ENCODE measurements around the gene TSC2. TPM values are rescaled to one million over a fixed set of nuclear protein-coding genes. Genes with fewer than 3 reads are reported as not detected.
"Not testable (repeated sequence)": the region's sequence is repeated elsewhere in the genome, so short reads cannot be mapped to it uniquely, and the experiment has no call there.

TSC2 gene
- total RNA-seq, 4 donors from 2014 or later: 88.3 to 206 (median 127) TPM

- intact Hi-C loops (cut with DNase I; ENCODE audit: low total_unique reads) (no loop called here), in situ Hi-C loops (cut with MboI; ENCODE audit: low pct_ligation_motif_present in 1 of 4, low pct_unique_long_range_greater_than_20kb in 1 of 4, low sequenced_read_pairs in 3 of 4) (no loop called here)
- WGBS, 2 donors (ENCODE audit: low coverage in 1 of 2): 89% methylated on average over 10 of the region's 13 CpGs; no CpG with 5 or more reads in 1 of the 2 donors
- Histone ChIP-seq H3K36me3 (peaks cover 0 to 3% (median 0%) of the 10 kb centered on the region in 4 donors), H3K4me3 (no peak overlapping the region), H3K9me3 (no peaks in the 10 kb centered on the region), H3K4me1 (peaks cover 4 to 19% (median 14%) of the 10 kb centered on the region in 4 donors), H3K27me3 (no peaks in the 10 kb centered on the region), H3K27ac (no peak overlapping the region)
- no peak for DNase-seq
- TF ChIP-seq POLR2AphosphoS5 (IDR thresholded peaks at IDR 0.05) (no peak), POLR2A (IDR thresholded peaks at IDR 0.05) (no peak), CTCF (IDR thresholded peaks at IDR 0.05) (no peak), EP300 (IDR thresholded peaks at IDR 0.05; ENCODE audit: low read depth) (no peak)
Observed at GRCh38 chr16:2115591-2115973, 67.8 kb downstream of the TSC2 start.

DNA sequence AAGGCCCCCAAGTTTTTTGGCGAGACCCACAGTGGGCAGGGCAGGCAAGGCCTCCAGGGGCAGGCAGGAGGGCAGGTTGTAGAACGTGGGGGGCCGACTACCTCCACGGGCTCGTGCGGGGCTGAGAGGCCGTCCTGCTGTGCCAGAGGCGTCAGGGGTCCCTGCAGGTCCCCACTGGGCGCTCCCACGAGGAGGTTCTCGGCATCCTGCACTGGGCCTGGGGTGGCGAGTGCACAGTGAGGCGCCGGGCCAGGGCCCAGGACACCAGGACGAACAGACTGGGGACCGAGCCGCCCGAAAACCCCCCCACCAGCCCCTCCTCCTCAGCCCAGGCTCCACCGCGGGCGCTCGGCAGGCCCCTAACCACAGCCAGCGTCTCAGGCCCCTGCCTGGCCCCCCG lies 68.6 kb downstream of the TSC2 start:
- intact Hi-C loops (cut with DNase I; ENCODE audit: low total_unique reads); H3K36me3 ChIP-seq; DNase-seq; H3K27me3 ChIP-seq; H3K9me3 ChIP-seq; in situ Hi-C loops (cut with MboI; ENCODE audit: low pct_ligation_motif_present in 1 of 4, low pct_unique_long_range_greater_than_20kb in 1 of 4, low sequenced_read_pairs in 3 of 4); H3K4me3 ChIP-seq: not testable (repeated sequence)
- Histone ChIP-seq H3K4me1 (peaks cover 4 to 26% (median 15%) of the 10 kb centered on the region in 4 donors), H3K27ac (peak overlapping the region; percentile 6 to 66 (median 22))
- 89% methylated on average over 10 of the region's 24 CpGs; no CpG with 5 or more reads in 1 of the 2 donors for WGBS, 2 donors (ENCODE audit: low coverage in 1 of 2)

GRCh38 chr16:2117341-2117740 lies 69.6 kb downstream of the TSC2 start:
- Histone ChIP-seq H3K4me1 (peaks cover 4 to 34% (median 16%) of the 10 kb centered on the region in 4 donors), H3K27ac (peak overlapping the region in 2 of 4 donors; percentile 30 to 66)
- in situ Hi-C loops (cut with MboI; ENCODE audit: low pct_ligation_motif_present in 1 of 4, low pct_unique_long_range_greater_than_20kb in 1 of 4, low sequenced_read_pairs in 3 of 4); H3K9me3 ChIP-seq; DNase-seq; H3K27me3 ChIP-seq; intact Hi-C loops (cut with DNase I; ENCODE audit: low total_unique reads); H3K4me3 ChIP-seq; H3K36me3 ChIP-seq: not testable (repeated sequence)
- 85% methylated on average over 10 of the region's 25 CpGs; no CpG with 5 or more reads in 1 of the 2 donors for WGBS, 2 donors (ENCODE audit: low coverage in 1 of 2)

GRCh38 chr16:2117960-2118722 lies 70.4 kb downstream of the TSC2 start:
- H3K36me3 ChIP-seq; in situ Hi-C loops (cut with MboI; ENCODE audit: low pct_ligation_motif_present in 1 of 4, low pct_unique_long_range_greater_than_20kb in 1 of 4, low sequenced_read_pairs in 3 of 4); H3K4me3 ChIP-seq; H3K27me3 ChIP-seq; DNase-seq; intact Hi-C loops (cut with DNase I; ENCODE audit: low total_unique reads); H3K9me3 ChIP-seq: not testable (repeated sequence)
- whole genome bisulfite sequencing, 2 donors (ENCODE audit: low coverage in 1 of 2): 65% methylated on average over 4 of the region's 35 CpGs; no CpG with 5 or more reads in 1 of the 2 donors
- Histone ChIP-seq H3K4me1 (peaks cover 4 to 42% (median 23%) of the 10 kb centered on the region in 4 donors), H3K27ac (peak overlapping the region in 3 of 4 donors; percentile 9 to 60 (median 12))

GRCh38 chr16:2121325-2121724 lies 73.5 kb downstream of the TSC2 start:
- peak in 4 of 5 experiments; percentile 10 to 33 (median 20) for TF ChIP-seq CTCF (IDR thresholded peaks at IDR 0.05)
- H3K36me3 ChIP-seq; H3K9me3 ChIP-seq; in situ Hi-C loops (cut with MboI; ENCODE audit: low pct_ligation_motif_present in 1 of 4, low pct_unique_long_range_greater_than_20kb in 1 of 4, low sequenced_read_pairs in 3 of 4); intact Hi-C loops (cut with DNase I; ENCODE audit: low total_unique reads); H3K4me3 ChIP-seq; H3K27me3 ChIP-seq: not testable (repeated sequence)
- Histone ChIP-seq H3K4me1 (peaks cover 19 to 68% (median 47%) of the 10 kb centered on the region in 4 donors), H3K27ac (peak overlapping the region; percentile 92 to 98 (median 94))
- WGBS, 2 donors (ENCODE audit: low coverage in 1 of 2): 36 to 58% methylated on average over 2 to 6 of the region's 9 CpGs
- peak; percentile 45 for DNase-seq

Measured in transverse colon (tissue), 4 donors.